PC-3 (cell line): Measurements from ENCODE around the gene ATRAID. TPM values are rescaled to one million over a fixed set of nuclear protein-coding genes. Genes with fewer than 3 reads are reported as not detected.

ENCODE experiments used
- ATAC-seq: fragments of 200-7000 bp; cut with Tn5 transposase; 2 replicates; pipeline ENCODE4 v1.9.1; 2020; ENCODE audit warnings: mild to moderate bottlenecking, moderate library complexity
- BruUV-seq: library from RNA; stranded (reverse); fragments of 400-500 nt; replicated peaks from 2 replicates; lab custom pipeline; 2021; lab: Mats Ljungman, UMichigan
- CTCF ChIA-PET: fragments of 300-600 bp; sonication (Branson Sonifier 250); formaldehyde crosslinking; loops from one replicate; lab custom pipeline; 2022; ENCODE audit warnings: antibody characterized with exemption; lab: Charles Lee
- POLR2A ChIA-PET: fragments of 300-600 bp; sonication (Branson Sonifier 250); formaldehyde crosslinking; loops from one replicate; lab custom pipeline; 2022; ENCODE audit warnings: antibody characterized with exemption; ENCODE audit not compliant: unreplicated experiment; lab: Charles Lee
- DNase-seq: peaks from one replicate; pipeline ENCODE4 v3.0.0-alpha.2; 2015
- H2AFZ ChIP-seq: fragments of 300-600 bp; sonication (generic); 2 replicates; pipeline ENCODE4 v1.6.0; 2016; ENCODE audit warnings: antibody characterized with exemption, low read length
- H3F3A ChIP-seq: fragments of 300-600 bp; sonication (generic); one replicate; pipeline ENCODE4 v1.6.0; 2017; ENCODE audit warnings: antibody characterized with exemption, low read length, control low read depth, mild to moderate bottlenecking; ENCODE audit not compliant: unreplicated experiment
- H3K27ac ChIP-seq: fragments of 300-600 bp; sonication (generic); 2 replicates; pipeline ENCODE4 v1.5.1; 2016; ENCODE audit warnings: mild to moderate bottlenecking, low read length
- H3K27me3 ChIP-seq: fragments of 300-600 bp; sonication (generic); 2 replicates; pipeline ENCODE4 v1.6.1; 2016; ENCODE audit warnings: low read length, mixed read lengths
- H3K36me3 ChIP-seq: fragments of 300-600 bp; sonication (generic); 2 replicates; pipeline ENCODE4 v1.6.1; 2016; ENCODE audit warnings: low read depth, mixed run types, low read length, mixed read lengths
- H3K4me1 ChIP-seq: fragments of 300-600 bp; sonication (generic); 2 replicates; pipeline ENCODE4 v1.5.1; 2016; ENCODE audit warnings: low read length; ENCODE audit not compliant: insufficient read depth
- H3K4me2 ChIP-seq: fragments of 300-600 bp; sonication (generic); 2 replicates; pipeline ENCODE4 v1.6.0; 2016; ENCODE audit warnings: low read length
- H3K4me3 ChIP-seq: fragments of 300-600 bp; sonication (generic); 2 replicates; pipeline ENCODE4 v1.5.1; 2016; ENCODE audit warnings: mild to moderate bottlenecking, low read length, mixed read lengths
- H3K79me2 ChIP-seq: fragments of 300-600 bp; sonication (generic); 2 replicates; pipeline ENCODE4 v1.6.1; 2017; ENCODE audit warnings: low read length, mixed read lengths
- H3K9ac ChIP-seq: fragments of 300-600 bp; sonication (generic); 2 replicates; pipeline ENCODE4 v1.6.0; 2016; ENCODE audit warnings: mild to moderate bottlenecking, low read length
- H3K9me2 ChIP-seq: fragments of 300-600 bp; sonication (generic); replicated peaks from 2 replicates; pipeline ENCODE4 v1.6.1; 2016; ENCODE audit warnings: mixed run types, low read length, mixed read lengths
- H3K9me3 ChIP-seq: fragments of 300-600 bp; sonication (generic); 2 replicates; pipeline ENCODE4 v1.6.1; 2016; ENCODE audit warnings: low read length, mixed read lengths
- H4K20me1 ChIP-seq: fragments of 300-600 bp; sonication (generic); 2 replicates; pipeline ENCODE4 v1.6.1; 2016; ENCODE audit warnings: low read length, mixed read lengths
- EZH2 ChIP-seq: fragments of 300-600 bp; sonication (generic); IDR thresholded peaks from one replicate; pipeline ENCODE4 v1.6.1; 2017; ENCODE audit warnings: antibody characterized with exemption, mild to moderate bottlenecking, low read length; ENCODE audit not compliant: unreplicated experiment
- EZH2phosphoT487 ChIP-seq: fragments of 300-600 bp; sonication (generic); IDR thresholded peaks from 2 replicates; pipeline ENCODE4 v1.6.1; 2018; ENCODE audit warnings: mild to moderate bottlenecking, antibody characterized with exemption, low read length, borderline replicate concordance
- intact Hi-C: fragments of 100-400 bp; cut with micrococcal nuclease; formaldehyde crosslinking; loops from 2 replicates; pipeline ENCODE4 v1.9.0; 2023
- total RNA-seq: library from RNA; depleted of rRNA; stranded (reverse); fragments of >200 nt; gene quantifications from 2 replicates; pipeline ENCODE4 v1.2.3, GENCODE V29; 2014
- TF ChIP-seq, protein P1 (sequence below): fragments of 300-600 bp; sonication (generic); conservative IDR thresholded peaks from 2 replicates; pipeline ENCODE4 v1.5.1; 2017; ENCODE audit warnings: antibody characterized with exemption, low read depth, mild to moderate bottlenecking, low read length

ATRAID gene
- total RNA-seq, 1 experiment from 2014 or later: 111 TPM

DNA sequence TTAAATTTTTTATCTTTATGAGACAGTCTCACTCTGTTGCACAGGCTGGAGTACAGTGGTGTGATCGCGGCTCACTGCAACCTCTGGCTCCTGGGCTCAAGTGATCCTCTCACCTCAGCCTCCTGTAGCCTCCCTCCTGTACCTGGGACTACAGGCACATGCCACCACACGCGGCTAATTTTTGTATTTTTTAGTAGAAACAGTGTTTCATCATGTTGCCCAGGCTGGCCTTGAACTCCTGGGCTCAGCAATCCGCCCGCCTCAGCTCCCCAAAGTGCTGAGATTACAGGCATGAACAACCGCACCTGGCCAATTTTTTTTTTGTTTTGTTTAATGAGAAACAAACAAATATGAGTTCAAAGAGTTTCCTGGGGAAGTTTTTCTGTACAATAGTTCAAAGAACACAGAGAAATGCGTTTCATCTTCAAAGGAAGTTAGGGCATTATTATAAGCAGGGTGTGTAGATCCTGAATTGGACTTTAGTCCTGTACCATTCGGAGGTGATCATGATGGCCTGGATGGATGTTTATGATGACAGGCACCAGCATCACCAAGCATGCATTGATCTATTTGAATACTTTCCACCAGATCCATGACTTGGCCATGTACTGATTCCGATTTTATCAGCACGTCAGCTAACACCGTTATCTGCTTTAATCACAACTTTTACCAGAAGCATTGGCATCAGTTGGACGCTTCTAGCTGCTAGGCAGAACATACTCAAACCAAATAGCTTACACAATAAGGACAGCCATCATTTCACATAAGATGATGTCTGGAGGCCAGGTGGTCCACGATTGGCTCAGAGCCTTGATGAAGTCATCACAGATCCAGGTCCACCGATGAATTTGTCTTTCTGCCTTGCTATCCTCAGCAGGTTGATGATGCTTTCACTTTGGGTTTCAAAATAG, 34.1 kb upstream of the ATRAID start:
- no peaks in the 10 kb centered on the region for H3K9me3 ChIP-seq
- H3K27me3 ChIP-seq: peaks cover 56% of the 10 kb centered on the region

DNA sequence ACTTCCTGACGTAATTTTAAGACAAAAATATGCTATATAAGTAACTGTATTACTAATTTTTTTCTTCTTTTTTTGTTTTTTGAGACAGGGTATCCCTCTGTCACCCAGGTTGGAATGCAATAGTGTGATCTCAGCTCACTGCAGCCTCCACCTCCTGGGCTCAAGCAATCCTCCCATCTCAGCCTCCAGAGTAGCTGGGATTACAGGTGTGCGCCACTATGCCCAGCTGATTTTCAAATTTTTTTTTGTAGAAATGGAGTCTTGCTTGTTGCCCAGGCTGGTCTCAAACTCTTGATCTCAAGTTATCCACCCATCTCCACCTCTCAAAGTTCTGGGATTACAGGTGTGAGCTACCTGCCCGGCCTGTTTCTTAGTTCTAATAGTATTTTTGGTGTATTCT, 33.4 kb upstream of the ATRAID start:
- Histone ChIP-seq H4K20me1 (no peaks in the 10 kb centered on the region), H3K9me2 (no peaks in the 10 kb centered on the region), H3K27ac (no peak overlapping the region), H2AFZ (no peak overlapping the region), H3K79me2 (no peaks in the 10 kb centered on the region), H3K9me3 (no peaks in the 10 kb centered on the region), H3K27me3 (peaks cover 51% of the 10 kb centered on the region), H3K9ac (no peak overlapping the region), H3F3A (no peaks in the 10 kb centered on the region), H3K4me1 (no peaks in the 10 kb centered on the region), H3K4me2 (no peak overlapping the region), H3K36me3 (no peaks in the 10 kb centered on the region), H3K4me3 (no peak overlapping the region)
- no TSS peak for BruUV-seq
- intact Hi-C loops: no loop called here
- ChIA-PET CTCF (no interaction called here), POLR2A (no interaction called here)
- DNase-seq (no peak), ATAC-seq (no peak)
- TF ChIP-seq, protein P1, sequence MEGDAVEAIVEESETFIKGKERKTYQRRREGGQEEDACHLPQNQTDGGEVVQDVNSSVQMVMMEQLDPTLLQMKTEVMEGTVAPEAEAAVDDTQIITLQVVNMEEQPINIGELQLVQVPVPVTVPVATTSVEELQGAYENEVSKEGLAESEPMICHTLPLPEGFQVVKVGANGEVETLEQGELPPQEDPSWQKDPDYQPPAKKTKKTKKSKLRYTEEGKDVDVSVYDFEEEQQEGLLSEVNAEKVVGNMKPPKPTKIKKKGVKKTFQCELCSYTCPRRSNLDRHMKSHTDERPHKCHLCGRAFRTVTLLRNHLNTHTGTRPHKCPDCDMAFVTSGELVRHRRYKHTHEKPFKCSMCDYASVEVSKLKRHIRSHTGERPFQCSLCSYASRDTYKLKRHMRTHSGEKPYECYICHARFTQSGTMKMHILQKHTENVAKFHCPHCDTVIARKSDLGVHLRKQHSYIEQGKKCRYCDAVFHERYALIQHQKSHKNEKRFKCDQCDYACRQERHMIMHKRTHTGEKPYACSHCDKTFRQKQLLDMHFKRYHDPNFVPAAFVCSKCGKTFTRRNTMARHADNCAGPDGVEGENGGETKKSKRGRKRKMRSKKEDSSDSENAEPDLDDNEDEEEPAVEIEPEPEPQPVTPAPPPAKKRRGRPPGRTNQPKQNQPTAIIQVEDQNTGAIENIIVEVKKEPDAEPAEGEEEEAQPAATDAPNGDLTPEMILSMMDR: no peak
- TF ChIP-seq EZH2: no peak
- TF ChIP-seq EZH2phosphoT487: no peak

More for the DNA sequence above, 34.1 kb upstream of the ATRAID start:
- Histone ChIP-seq H2AFZ (no peak overlapping the region), H3K79me2 (no peaks in the 10 kb centered on the region), H3K36me3 (no peaks in the 10 kb centered on the region), H4K20me1 (no peaks in the 10 kb centered on the region), H3K27ac (no peak overlapping the region), H3F3A (no peaks in the 10 kb centered on the region), H3K9ac (no peak overlapping the region), H3K4me1 (no peaks in the 10 kb centered on the region), H3K4me2 (no peak overlapping the region), H3K9me2 (no peaks in the 10 kb centered on the region), H3K4me3 (no peak overlapping the region)
- POLR2A ChIA-PET: no interaction called here
- CTCF ChIA-PET: no interaction called here
- intact Hi-C loops: no loop called here
- no peak for ATAC-seq
- BruUV-seq: no TSS peak
- no peak for DNase-seq
- TF ChIP-seq EZH2phosphoT487: no peak
- TF ChIP-seq EZH2: no peak
- TF ChIP-seq, protein P1: no peak
